H54 (cell line): Measurements from ENCODE around the gene SH2D7.
"Not testable (repeated sequence)": the region's sequence is repeated elsewhere in the genome, so short reads cannot be mapped to it uniquely, and the experiment has no call there.

Experiments used
- DNase-seq: peaks from one replicate; pipeline ENCODE4 v3.0.0; 2011; ENCODE audit warnings: low spot score, mixed read lengths; ENCODE audit not compliant: insufficient read length
- FAIRE-seq: peaks from 3 replicates; lab custom pipeline; 2011; peaks lifted over from hg19 to GRCh38; lab: Jason Lieb, UNC
- POLR2A ChIP-seq: IDR thresholded peaks from 2 replicates; pipeline ENCODE4 v1.6.1; 2011; ENCODE audit warnings: low read depth, mild to moderate bottlenecking, low read length

Gene SH2D7

DNA sequence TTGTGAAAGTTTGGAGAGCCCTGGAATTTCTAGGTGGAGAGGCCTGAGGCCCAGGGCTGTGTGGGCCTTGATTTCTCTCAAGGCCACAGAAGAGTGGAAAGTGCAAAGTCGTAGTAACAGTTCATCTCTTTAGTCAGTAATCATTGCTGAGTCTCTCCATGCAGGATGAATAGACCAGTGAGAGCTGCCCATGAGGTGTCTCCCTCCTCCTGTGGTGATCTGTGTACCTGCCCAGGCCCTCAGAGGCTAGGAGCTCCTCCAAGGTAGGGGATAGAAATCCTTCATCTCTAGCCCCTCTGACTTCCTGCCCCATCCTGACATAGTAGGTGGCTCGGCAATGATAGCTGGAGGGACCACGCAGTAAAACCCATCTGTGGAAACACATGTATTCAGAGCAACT, 50.0 kb downstream of the SH2D7 start:
- DNase-seq (no peak), FAIRE-seq (no peak)
- no peak for TF ChIP-seq POLR2A

DNA sequence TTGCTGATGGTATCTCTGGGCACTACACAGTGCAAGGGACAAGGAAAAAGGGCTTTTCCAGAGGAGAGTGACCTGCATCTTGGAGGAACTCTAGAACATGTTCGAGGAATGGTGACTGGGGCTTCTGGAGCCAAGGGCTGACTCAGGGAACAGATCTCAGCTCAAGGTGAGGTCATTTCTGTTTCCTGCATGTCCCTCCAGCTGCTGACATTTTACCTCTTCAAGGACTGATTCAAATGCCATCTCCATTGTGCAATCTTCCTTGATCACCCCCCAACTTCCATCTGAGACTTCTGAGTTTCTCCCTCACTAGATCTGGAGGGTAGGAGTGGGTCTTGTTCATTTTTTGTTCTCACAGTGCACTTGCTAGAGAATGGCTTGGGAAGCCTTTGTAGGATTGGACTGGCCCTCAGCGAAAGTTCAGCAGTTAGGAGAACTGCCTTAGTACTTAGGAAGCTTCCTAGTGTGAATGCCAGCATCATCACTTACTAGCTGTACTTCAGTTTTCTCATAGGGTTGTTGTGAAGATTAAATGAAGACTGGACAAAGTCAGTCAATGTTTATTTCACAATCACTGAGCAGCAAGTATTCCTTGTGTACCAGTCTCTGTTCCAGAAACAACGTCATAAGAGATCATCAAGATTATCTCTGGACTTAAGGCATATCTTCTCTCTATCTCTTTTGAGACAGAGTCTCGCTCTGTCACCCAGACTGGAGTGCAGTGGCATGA, 54.2 kb downstream of the SH2D7 start:
- no peak for TF ChIP-seq POLR2A
- DNase-seq (no peak), FAIRE-seq (no peak)

DNA sequence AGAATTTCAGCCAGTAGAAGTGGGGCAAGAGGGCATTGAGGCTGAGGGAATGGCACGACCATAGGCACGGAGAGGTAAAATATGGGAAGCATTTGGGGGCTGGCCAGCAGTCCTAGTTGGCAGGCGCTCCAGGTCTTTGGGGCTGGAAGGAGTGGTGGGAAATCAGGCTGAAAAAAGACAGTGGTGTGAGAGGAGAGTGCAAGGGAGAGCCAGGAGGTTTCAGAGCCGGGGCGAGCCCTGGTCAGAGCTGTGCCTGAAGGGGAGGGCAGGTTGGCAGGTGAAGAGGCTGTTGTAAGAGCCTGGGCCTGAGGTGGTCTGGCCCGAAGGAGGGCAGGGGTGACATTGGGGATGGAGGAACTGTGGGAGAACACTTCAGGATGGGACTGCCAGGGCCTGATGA, 55.2 kb downstream of the SH2D7 start:
- no peak for FAIRE-seq
- DNase-seq = no peak
- no peak for TF ChIP-seq POLR2A

DNA sequence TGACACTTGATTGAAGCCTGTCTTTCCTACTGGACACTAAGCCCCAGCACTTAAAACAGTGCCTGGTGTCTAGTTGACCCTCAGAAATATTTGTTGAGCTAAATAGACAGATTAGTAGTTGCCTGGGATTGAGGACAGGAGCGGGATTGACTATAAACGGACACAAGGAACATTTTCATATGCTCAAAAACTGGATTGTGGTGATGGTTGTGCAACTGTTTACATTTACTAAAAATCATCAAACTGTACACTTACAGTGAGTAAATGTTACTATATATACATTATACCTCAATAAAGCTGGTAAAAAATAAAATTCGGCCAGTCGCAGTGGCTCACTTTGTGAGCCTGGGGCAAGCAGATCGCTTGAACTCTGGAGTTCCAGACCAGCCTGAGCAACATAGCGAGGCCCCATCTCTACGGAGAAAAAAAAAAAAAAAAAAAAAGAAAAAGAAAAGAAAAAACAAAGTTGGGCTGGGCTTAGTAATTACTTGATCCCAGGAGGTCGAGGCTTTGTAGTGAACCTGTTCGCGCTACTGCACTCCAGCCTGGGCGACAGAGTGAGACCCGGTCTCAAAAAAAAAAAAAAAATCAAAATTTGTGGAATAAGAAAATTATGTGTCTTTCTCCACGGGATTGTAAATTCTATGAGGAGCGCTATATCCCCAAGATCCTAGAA, 56.2 kb downstream of the SH2D7 start:
- no peak for DNase-seq
- TF ChIP-seq POLR2A = no peak
- no peak for FAIRE-seq

DNA sequence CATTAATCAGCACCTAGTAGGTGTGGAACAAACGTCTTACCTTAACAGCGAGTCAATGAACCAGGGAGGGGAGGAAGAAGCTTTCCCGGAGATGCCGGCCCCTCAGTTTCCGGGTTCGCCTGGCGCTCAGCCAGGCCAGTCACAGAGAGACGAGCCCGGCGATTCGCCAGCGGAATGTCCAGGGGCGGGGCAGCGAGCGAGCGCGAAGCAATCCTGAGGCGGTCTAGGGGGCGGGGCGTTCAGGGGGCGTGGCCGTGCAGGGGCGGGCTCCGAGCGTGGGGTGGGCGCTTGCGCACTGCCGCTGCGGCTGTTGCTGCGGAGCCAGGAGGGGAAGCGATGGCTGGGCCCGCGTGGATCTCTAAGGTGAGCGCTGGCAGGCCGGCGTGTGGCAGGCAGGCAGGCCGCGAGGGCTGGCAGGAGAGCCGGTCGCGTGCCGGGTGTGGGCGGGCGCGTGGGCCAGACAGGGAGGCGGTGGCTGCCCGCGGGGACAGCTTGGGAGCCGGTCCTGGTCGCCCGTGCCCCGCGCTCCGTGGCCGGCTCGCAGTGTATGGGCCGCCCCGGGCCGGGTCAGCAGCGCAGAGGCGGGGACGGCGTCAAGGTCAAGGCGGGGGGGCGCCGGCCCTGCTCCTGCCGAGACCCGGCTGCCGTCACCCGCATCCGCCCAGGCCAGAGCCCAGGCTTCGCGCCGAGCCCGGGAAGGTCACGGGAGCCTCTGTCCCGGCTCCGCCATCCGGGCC, 56.9 kb downstream of the SH2D7 start, which contains the start of gene IDH3A:
Gene IDH3A (plus strand): TSS at position 295 of the 737 bp plus-strand sequence. CDS start 42 bp downstream, at position 337.
- TF ChIP-seq POLR2A = peak; percentile 94
- FAIRE-seq = no peak
- DNase-seq = peak; percentile 76

DNA sequence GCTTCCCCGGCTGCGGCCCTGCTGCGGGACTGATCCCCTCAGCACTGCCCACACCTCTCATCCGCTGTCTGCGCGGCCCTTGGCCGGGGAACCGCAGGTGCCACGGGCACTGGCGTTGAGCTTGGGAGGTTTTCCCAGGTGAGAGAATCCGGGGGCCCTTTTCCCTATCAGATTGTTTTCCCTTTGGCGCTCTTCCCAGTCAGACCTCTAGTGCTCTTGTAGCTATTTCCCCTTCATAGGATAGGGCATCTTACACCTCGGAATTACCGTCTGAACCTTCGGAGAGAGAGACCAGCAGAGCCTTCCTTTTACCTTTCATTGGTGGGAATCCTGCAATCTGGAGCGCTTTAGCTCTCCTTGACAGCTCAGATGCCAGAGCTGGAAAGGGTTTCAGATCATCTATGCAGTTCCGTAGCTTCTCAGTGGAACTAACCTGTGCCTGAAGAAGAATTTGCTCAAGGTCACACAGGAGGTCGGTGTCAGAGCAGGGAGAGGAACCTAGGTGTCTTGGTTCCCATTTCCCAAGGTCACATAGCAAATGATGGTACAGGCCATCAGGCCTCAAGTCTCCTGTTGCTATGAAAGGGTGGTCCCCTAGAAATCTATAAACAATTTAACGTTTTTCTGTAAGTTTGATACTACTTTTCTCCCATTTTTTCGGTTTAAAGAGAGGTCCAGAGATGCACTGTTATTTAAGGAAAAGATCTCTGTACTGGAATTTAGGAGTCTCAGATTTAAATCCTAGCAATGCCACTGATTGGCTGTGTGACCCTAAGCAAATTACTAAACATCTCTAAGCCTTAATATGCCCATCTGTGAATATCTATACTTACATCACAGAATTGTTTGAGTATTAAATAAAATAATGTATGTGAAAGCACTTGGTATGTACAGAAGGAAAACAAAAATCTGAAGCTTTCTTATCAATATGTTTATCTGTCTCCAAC, 57.7 kb downstream of the SH2D7 start:
- FAIRE-seq (no peak), DNase-seq (no peak)
- TF ChIP-seq POLR2A = no peak

DNA sequence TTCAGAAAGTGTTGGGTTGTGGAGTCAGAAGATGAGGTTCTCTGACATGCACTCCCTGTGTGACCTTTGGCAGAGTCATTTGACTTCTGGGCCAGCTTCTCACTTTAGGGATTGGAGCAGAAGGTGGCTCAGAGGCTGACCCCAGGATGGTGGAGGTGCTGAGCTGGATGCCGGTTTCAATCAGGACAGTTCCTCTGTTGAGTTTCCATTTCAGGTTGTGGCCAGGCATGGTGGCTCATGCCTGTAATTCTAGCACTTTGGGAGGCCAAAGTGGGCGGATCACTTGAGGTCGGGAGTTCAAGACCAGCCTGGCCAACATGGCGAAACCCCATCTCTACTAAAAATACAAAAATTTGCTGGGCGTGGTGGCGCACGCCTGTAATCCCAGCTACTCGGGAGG, 58.7 kb downstream of the SH2D7 start:
- DNase-seq = not testable (repeated sequence)

More for the DNA sequence above, 58.7 kb downstream of the SH2D7 start:
- not testable (repeated sequence) for FAIRE-seq
